Panc1 (cell line): ENCODE measurements around the gene CENPU. TPM values are rescaled to one million over a fixed set of nuclear protein-coding genes. Genes with fewer than 3 reads are reported as not detected.
"Not testable (repeated sequence)": the region's sequence is repeated elsewhere in the genome, so short reads cannot be mapped to it uniquely, and the experiment has no call there.

ENCODE experiments used
- ATAC-seq: fragments of 200-7000 bp; cut with Tn5 transposase; 2 replicates; pipeline ENCODE4 v1.9.1; 2020; ENCODE audit warnings: mild to moderate bottlenecking, moderate library complexity
- BruUV-seq: library from RNA; stranded (reverse); fragments of 400-500 nt; replicated peaks from 2 replicates; lab custom pipeline; 2021; lab: Mats Ljungman, UMichigan
- CTCF ChIA-PET: fragments of 300-600 bp; sonication (Branson Sonifier 250); formaldehyde crosslinking; loops from one replicate; lab custom pipeline; 2022; ENCODE audit warnings: antibody characterized with exemption; lab: Charles Lee
- POLR2A ChIA-PET: fragments of 300-600 bp; sonication (Branson Sonifier 250); formaldehyde crosslinking; loops from one replicate; lab custom pipeline; 2022; ENCODE audit warnings: antibody characterized with exemption; lab: Charles Lee
- DNase-seq: peaks from one replicate; pipeline ENCODE4 v3.0.0-alpha.2; 2010; ENCODE audit warnings: low read depth, low spot score
- H3K27ac ChIP-seq: 2 replicates; pipeline ENCODE4 v1.5.1; 2011; ENCODE audit warnings: mild to moderate bottlenecking, low read length, inconsistent platforms
- H3K27me3 ChIP-seq: fragments of 200-500 bp; sonication (Bioruptor generic); 2 replicates; pipeline ENCODE4 v1.6.0; 2014; ENCODE audit warnings: low read length, inconsistent platforms; ENCODE audit not compliant: control insufficient read depth, insufficient read depth
- H3K36me3 ChIP-seq: fragments of 200-500 bp; sonication (Bioruptor generic); 2 replicates; pipeline ENCODE4 v1.5.1; 2014; ENCODE audit warnings: inconsistent platforms, mild to moderate bottlenecking, low read length, moderate library complexity; ENCODE audit not compliant: control insufficient read depth, insufficient read depth
- H3K4me1 ChIP-seq: 2 replicates; pipeline ENCODE4 v1.5.1; 2011; ENCODE audit warnings: inconsistent platforms, mild to moderate bottlenecking, low read length, moderate library complexity; ENCODE audit not compliant: control insufficient read depth, insufficient read depth
- H3K4me3 ChIP-seq, 2 experiments: 2 replicates each; pipeline ENCODE4 v1.5.1; 2011 to 2012; ENCODE audit warnings: low read depth in 2 of 2, low read length in 2 of 2, mild to moderate bottlenecking in 2 of 2, inconsistent platforms in 1 of 2, moderate library complexity in 1 of 2
- H3K9me3 ChIP-seq: fragments of 200-500 bp; sonication (Bioruptor generic); 2 replicates; pipeline ENCODE4 v1.5.1; 2014; ENCODE audit warnings: low read depth, mild to moderate bottlenecking, inconsistent platforms, low read length, moderate library complexity; ENCODE audit not compliant: control insufficient read depth, insufficient read depth
- CTCF ChIP-seq: fragments of 450-650 bp; IDR thresholded peaks from 2 replicates; pipeline ENCODE4 v1.5.1; 2017; ENCODE audit warnings: mild to moderate bottlenecking
- POLR2AphosphoS5 ChIP-seq: IDR thresholded peaks from 2 replicates; pipeline ENCODE4 v1.6.1; 2012; ENCODE audit warnings: mild to moderate bottlenecking, low read depth, low read length, moderate library complexity
- REST ChIP-seq, 2 experiments: IDR thresholded peaks; 2 replicates each; pipeline ENCODE4 v1.6.1; 2011 to 2012; ENCODE audit warnings: low read depth in 2 of 2, control low read depth in 1 of 2, low read length in 1 of 2, mild to moderate bottlenecking in 1 of 2, moderate library complexity in 1 of 2; ENCODE audit not compliant: insufficient read depth in 1 of 2
- SIN3A ChIP-seq: IDR thresholded peaks from 2 replicates; pipeline ENCODE4 v1.6.1; 2012; ENCODE audit warnings: low read depth, mild to moderate bottlenecking, low read length, moderate library complexity, borderline replicate concordance; ENCODE audit not compliant: insufficient read depth
- TCF7L2 ChIP-seq: IDR thresholded peaks from 2 replicates; pipeline ENCODE4 v1.6.1; 2011; ENCODE audit warnings: mild to moderate bottlenecking, low read depth, low read length, inconsistent platforms
- in situ Hi-C: cut with HindIII; loops from 2 replicates; pipeline ENCODE4 v1.10.0; 2016; ENCODE audit warnings: low sequenced_read_pairs, low pct_unique_long_range_greater_than_20kb
- intact Hi-C: fragments of 100-400 bp; cut with micrococcal nuclease; formaldehyde crosslinking; loops from one replicate; pipeline ENCODE4 v1.10.0; 2022; ENCODE audit not compliant: unreplicated experiment
- total RNA-seq: library from RNA; stranded (reverse); gene quantifications from one replicate; pipeline ENCODE4 v1.2.1, GENCODE V29; 2021; ENCODE audit not compliant: unreplicated experiment

The CENPU gene
- total RNA-seq, 1 experiment from 2014 or later = 16.6 TPM

DNA sequence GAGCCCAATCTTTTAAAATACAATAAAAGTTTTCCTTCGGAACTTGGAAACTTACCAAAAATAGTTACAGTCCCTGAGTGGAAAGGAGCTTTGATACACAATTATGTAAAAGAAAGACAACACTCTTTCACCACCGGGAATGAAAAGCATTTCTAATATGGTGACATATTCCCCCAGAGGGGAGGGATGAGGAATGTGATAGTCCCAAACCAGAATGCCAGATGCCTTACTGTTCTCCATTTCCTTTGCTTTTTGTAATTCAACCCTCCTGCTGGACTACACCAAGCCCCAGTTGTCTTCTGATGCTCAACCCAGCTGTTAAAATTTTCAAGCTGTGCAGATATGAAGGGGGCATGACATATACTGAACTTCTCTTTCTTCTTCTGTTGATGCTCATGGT, 80.2 kb downstream of the CENPU start:
- Histone ChIP-seq H3K27ac (no peak overlapping the region), H3K36me3 (no peaks in the 10 kb centered on the region; the same call in 1 of the 2 replicates), H3K4me3 (no peak overlapping the region), H3K27me3 (no peaks in the 10 kb centered on the region), H3K9me3 (no peaks in the 10 kb centered on the region), H3K4me1 (peaks cover 5% of the 10 kb centered on the region; the same call in 1 of the 2 replicates)
- TF ChIP-seq SIN3A = no peak
- TF ChIP-seq POLR2AphosphoS5 = no peak
- no peak for TF ChIP-seq REST (IDR thresholded peaks at IDR 0.05; ENCODE audit: insufficient read depth in 1 of 2, low read depth in 2 of 2, low read length in 1 of 2)
- no peak for TF ChIP-seq CTCF
- no peak for TF ChIP-seq TCF7L2
- BruUV-seq = no TSS peak
- intact Hi-C loops = no loop called here
- POLR2A ChIA-PET = no interaction called here
- DNase-seq = no peak
- ATAC-seq = no peak
- in situ Hi-C loops = no loop called here
- CTCF ChIA-PET = no interaction called here

- intact Hi-C loops = not testable (repeated sequence)
These were observed 81.2 kb downstream of the CENPU start for GRCh38 chr4:184652681-184653080.

DNA sequence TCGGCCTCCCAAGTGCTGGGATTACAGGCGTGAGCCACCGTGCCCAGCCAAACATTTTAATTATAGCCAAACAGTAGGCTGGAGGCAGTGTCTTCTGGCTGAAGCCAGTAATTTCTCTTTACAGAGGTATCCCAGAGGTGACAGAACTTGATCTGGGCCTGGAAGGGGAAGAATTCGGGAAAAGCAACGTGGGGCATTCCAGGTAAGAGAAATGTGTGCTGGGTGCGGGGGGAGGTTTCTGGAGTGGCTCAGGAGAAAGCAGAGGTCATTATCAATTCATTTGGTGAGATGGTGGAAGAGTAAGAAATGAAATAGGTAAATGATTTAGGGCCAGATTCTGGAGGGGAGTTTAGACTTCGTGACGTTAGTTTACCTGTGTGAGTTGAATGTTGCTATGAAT, 82.0 kb downstream of the CENPU start:
- Histone ChIP-seq H3K36me3 (no peaks in the 10 kb centered on the region), H3K4me1 (peaks cover 12% of the 10 kb centered on the region), H3K4me3 (no peak overlapping the region), H3K9me3 (no peaks in the 10 kb centered on the region), H3K27ac (no peak overlapping the region), H3K27me3 (no peaks in the 10 kb centered on the region)
- DNase-seq (no peak), ATAC-seq (no peak)
- intact Hi-C loops = no loop called here
- BruUV-seq = no TSS peak
- CTCF ChIA-PET = no interaction called here
- POLR2A ChIA-PET = no interaction called here
- in situ Hi-C loops = no loop called here
- TF ChIP-seq CTCF (no peak), REST (IDR thresholded peaks at IDR 0.05; ENCODE audit: insufficient read depth in 1 of 2, low read depth in 2 of 2, low read length in 1 of 2) (no peak), TCF7L2 (no peak), SIN3A (no peak), POLR2AphosphoS5 (no peak)

More at GRCh38 chr4:184652681-184653080, 81.2 kb downstream of the CENPU start:
- H3K4me3 ChIP-seq, H3K27me3 ChIP-seq, DNase-seq, H3K9me3 ChIP-seq, ATAC-seq, H3K4me1 ChIP-seq, in situ Hi-C loops, CTCF ChIA-PET, BruUV-seq, H3K27ac ChIP-seq, H3K36me3 ChIP-seq: not testable (repeated sequence)
- POLR2A ChIA-PET = interaction anchor here (0.6 kb wide), 1 partner anchor 1429 kb away, joined by 3 read pairs; no protein-coding TSS in a partner anchor
